WTC11 (cell line): ENCODE data around the gene IGLL5. TPM values are rescaled to one million over a fixed set of nuclear protein-coding genes. Genes with fewer than 3 reads are reported as not detected.

Experiments used
- ATAC-seq: fragments of 200-7000 bp; cut with Tn5 transposase; 2 replicates; pipeline ENCODE4 v1.10.0; 2021; ENCODE audit warnings: mild to moderate bottlenecking, moderate library complexity
- CTCF ChIA-PET: fragments of 300-600 bp; sonication (Branson Sonifier 250); formaldehyde crosslinking; loops from one replicate; lab custom pipeline; 2021; ENCODE audit warnings: antibody characterized with exemption; lab: Charles Lee
- POLR2A ChIA-PET: fragments of 350-600 bp; sonication (Branson Sonifier 250); formaldehyde crosslinking; loops from one replicate; lab custom pipeline; 2021; ENCODE audit warnings: antibody characterized with exemption; lab: Charles Lee
- DNase-seq: peaks from one replicate; pipeline ENCODE4 v3.0.0; 2021; ENCODE audit warnings: low spot score
- H3K27ac Mint-ChIP-seq: 2 replicates; pipeline ENCODE4 v1.8.0; 2021; ENCODE audit warnings: mixed read lengths
- H3K27me3 Mint-ChIP-seq: 2 replicates; pipeline ENCODE4 v1.8.0; 2021; ENCODE audit warnings: low read depth, mild to moderate bottlenecking, moderate library complexity, mixed read lengths
- H3K36me3 Mint-ChIP-seq: 2 replicates; pipeline ENCODE4 v1.8.0; 2021; ENCODE audit warnings: mixed read lengths
- H3K4me1 Mint-ChIP-seq: 2 replicates; pipeline ENCODE4 v1.8.0; 2022; ENCODE audit warnings: mixed read lengths
- H3K4me3 Mint-ChIP-seq: 2 replicates; pipeline ENCODE4 v1.8.0; 2021; ENCODE audit warnings: mild to moderate bottlenecking, moderate library complexity, mixed read lengths
- H3K9me3 Mint-ChIP-seq: 2 replicates; pipeline ENCODE4 v1.8.0; 2021; ENCODE audit warnings: mixed read lengths
- CREB1 ChIP-seq: sonication (generic); formaldehyde crosslinking; IDR thresholded peaks from 2 replicates; pipeline ENCODE4 v1.8.0; 2023; ENCODE audit warnings: mild to moderate bottlenecking, missing genetic modification reagents
- GABPB1 ChIP-seq: sonication (generic); formaldehyde crosslinking; IDR thresholded peaks from 2 replicates; pipeline ENCODE4 v1.8.1; 2023; ENCODE audit warnings: mild to moderate bottlenecking, missing genetic modification reagents
- JAZF1 ChIP-seq: fragments of 250-450 bp; sonication (Bioruptor Pico); IDR thresholded peaks from 2 replicates; pipeline ENCODE4 v1.9.0; 2021; ENCODE audit warnings: moderate library complexity, mild to moderate bottlenecking, inconsistent platforms
- KAT7 ChIP-seq: sonication (generic); formaldehyde crosslinking; IDR thresholded peaks from 2 replicates; pipeline ENCODE4 v1.8.1; 2023; ENCODE audit warnings: missing genetic modification reagents, mild to moderate bottlenecking, borderline replicate concordance
- MXD4 ChIP-seq: fragments of 250-450 bp; sonication (Bioruptor Pico); IDR thresholded peaks from 2 replicates; pipeline ENCODE4 v1.8.0; 2021; ENCODE audit warnings: mild to moderate bottlenecking, moderate library complexity, borderline replicate concordance
- NFE2L1 ChIP-seq: sonication (generic); formaldehyde crosslinking; IDR thresholded peaks from 2 replicates; pipeline ENCODE4 v1.8.1; 2023; ENCODE audit warnings: missing genetic modification reagents
- SMAD3 ChIP-seq: sonication (generic); formaldehyde crosslinking; IDR thresholded peaks from 2 replicates; pipeline ENCODE4 v1.8.0; 2022; ENCODE audit warnings: missing genetic modification reagents, mild to moderate bottlenecking, borderline replicate concordance
- SOX15 ChIP-seq: fragments of 250-450 bp; sonication (Bioruptor Pico); IDR thresholded peaks from 2 replicates; pipeline ENCODE4 v1.9.0; 2021; ENCODE audit warnings: mild to moderate bottlenecking
- TEAD4 ChIP-seq: sonication (generic); formaldehyde crosslinking; IDR thresholded peaks from 2 replicates; pipeline ENCODE4 v1.8.0; 2022; ENCODE audit warnings: mild to moderate bottlenecking, missing genetic modification reagents
- TP53 ChIP-seq: sonication (generic); formaldehyde crosslinking; IDR thresholded peaks from 2 replicates; pipeline ENCODE4 v1.8.1; 2023; ENCODE audit warnings: mild to moderate bottlenecking, missing genetic modification reagents
- ZBTB21 ChIP-seq: sonication (generic); formaldehyde crosslinking; IDR thresholded peaks from 2 replicates; pipeline ENCODE4 v1.8.1; 2023; ENCODE audit warnings: mild to moderate bottlenecking, missing genetic modification reagents, borderline replicate concordance
- total RNA-seq: library from RNA; stranded (reverse); gene quantifications from 3 replicates; pipeline ENCODE4 v1.2.3, GENCODE V29; 2021
- TF ChIP-seq, protein P1 (sequence below): sonication (generic); formaldehyde crosslinking; IDR thresholded peaks from 2 replicates; pipeline ENCODE4 v1.8.1; 2022; ENCODE audit warnings: low read depth, missing genetic modification reagents, borderline replicate concordance
- TF ChIP-seq, protein P2 (sequence below): sonication (generic); formaldehyde crosslinking; IDR thresholded peaks from 2 replicates; pipeline ENCODE4 v1.8.0; 2022; ENCODE audit warnings: mild to moderate bottlenecking, missing genetic modification reagents
- TF ChIP-seq, protein P3 (sequence below): sonication (generic); formaldehyde crosslinking; conservative IDR thresholded peaks from 2 replicates; pipeline ENCODE4 v1.8.1; 2022; ENCODE audit warnings: mild to moderate bottlenecking, missing genetic modification reagents
- TF ChIP-seq, protein P4 (sequence below): sonication (generic); formaldehyde crosslinking; IDR thresholded peaks from 2 replicates; pipeline ENCODE4 v1.8.1; 2022; ENCODE audit warnings: missing genetic modification reagents, borderline replicate concordance
- TF ChIP-seq, protein P5 (sequence below): sonication (generic); formaldehyde crosslinking; IDR thresholded peaks from 2 replicates; pipeline ENCODE4 v1.8.1; 2023; ENCODE audit warnings: mild to moderate bottlenecking, moderate library complexity, missing genetic modification reagents

Gene IGLL5
- total RNA-seq, 1 experiment from 2014 or later: not detected

DNA sequence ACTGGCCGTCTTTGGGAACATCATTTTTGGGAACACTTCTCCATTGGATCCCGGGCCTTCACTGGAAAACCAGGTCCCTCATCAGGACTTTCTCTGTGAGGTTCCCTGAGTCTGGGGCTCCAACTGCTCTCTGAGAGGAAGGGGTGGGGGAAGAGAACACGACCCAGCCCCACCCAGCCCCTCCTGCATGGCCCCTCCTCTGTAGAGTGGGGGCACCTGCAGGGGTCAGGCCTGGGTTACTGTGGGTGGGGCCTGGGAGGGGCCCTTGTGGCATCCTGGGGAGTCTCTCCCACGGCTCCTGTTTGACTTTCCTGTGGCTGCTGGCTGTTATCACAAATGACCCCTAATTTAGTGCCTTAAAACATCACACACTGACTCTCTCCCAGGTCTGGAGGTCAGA is 36.3 kb downstream of the IGLL5 start (continued):
- TF ChIP-seq MXD4 (CRISPR knock-in tag) (no peak), TP53 (CRISPR knock-in tag) (no peak), SMAD3 (CRISPR knock-in tag) (no peak), TEAD4 (CRISPR knock-in tag) (no peak), KAT7 (CRISPR knock-in tag) (no peak)
- TF ChIP-seq, protein P1, sequence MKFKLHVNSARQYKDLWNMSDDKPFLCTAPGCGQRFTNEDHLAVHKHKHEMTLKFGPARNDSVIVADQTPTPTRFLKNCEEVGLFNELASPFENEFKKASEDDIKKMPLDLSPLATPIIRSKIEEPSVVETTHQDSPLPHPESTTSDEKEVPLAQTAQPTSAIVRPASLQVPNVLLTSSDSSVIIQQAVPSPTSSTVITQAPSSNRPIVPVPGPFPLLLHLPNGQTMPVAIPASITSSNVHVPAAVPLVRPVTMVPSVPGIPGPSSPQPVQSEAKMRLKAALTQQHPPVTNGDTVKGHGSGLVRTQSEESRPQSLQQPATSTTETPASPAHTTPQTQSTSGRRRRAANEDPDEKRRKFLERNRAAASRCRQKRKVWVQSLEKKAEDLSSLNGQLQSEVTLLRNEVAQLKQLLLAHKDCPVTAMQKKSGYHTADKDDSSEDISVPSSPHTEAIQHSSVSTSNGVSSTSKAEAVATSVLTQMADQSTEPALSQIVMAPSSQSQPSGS (CRISPR knock-in tag): no peak

DNA sequence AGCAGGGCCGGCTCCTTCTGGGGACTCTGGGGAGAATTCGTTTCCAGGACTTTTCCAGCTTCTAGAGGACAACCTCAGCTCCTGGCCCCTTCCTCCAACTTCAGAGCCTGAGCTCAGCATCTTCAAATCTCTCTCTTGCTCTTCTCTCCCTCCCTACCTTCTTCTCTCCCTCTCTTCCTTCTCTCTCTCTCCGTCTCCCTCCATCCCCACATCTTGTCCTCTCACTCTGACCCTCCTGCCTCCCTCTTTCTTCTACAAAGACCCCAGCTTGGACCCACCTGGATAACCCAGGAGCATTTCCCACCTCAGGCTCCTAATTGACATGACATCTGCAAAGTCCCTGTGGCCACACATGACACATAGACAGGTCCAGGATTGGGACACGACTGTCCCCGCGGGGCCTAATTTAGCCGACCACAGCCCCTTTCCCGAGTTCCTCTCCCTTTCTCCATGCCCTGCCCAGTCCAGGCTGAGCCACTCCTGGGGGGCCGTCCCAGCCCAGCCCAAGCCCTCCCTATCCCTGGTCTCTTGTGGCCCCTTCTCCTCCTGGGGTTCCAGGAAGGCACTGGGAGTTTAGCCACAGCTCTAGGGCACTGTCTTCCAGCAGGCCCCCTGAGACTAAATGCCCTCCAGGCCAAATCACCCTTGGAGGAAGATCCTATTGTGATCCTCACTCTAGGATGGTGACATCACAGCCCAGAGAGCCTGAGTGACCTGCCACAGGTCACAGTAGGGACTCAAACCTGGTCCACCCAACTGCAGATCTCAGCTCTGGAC is 36.9 kb downstream of the IGLL5 start:
- TF ChIP-seq NFE2L1 (CRISPR knock-in tag) (no peak), JAZF1 (CRISPR knock-in tag) (no peak), GABPB1 (CRISPR knock-in tag) (no peak), SOX15 (CRISPR knock-in tag) (no peak), ZBTB21 (CRISPR knock-in tag) (no peak), CREB1 (CRISPR knock-in tag) (no peak)
- TF ChIP-seq, protein P2, sequence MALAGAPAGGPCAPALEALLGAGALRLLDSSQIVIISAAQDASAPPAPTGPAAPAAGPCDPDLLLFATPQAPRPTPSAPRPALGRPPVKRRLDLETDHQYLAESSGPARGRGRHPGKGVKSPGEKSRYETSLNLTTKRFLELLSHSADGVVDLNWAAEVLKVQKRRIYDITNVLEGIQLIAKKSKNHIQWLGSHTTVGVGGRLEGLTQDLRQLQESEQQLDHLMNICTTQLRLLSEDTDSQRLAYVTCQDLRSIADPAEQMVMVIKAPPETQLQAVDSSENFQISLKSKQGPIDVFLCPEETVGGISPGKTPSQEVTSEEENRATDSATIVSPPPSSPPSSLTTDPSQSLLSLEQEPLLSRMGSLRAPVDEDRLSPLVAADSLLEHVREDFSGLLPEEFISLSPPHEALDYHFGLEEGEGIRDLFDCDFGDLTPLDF (CRISPR knock-in tag): no peak
- TF ChIP-seq, protein P3, sequence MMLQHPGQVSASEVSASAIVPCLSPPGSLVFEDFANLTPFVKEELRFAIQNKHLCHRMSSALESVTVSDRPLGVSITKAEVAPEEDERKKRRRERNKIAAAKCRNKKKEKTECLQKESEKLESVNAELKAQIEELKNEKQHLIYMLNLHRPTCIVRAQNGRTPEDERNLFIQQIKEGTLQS (CRISPR knock-in tag): no peak
- TF ChIP-seq, protein P4, sequence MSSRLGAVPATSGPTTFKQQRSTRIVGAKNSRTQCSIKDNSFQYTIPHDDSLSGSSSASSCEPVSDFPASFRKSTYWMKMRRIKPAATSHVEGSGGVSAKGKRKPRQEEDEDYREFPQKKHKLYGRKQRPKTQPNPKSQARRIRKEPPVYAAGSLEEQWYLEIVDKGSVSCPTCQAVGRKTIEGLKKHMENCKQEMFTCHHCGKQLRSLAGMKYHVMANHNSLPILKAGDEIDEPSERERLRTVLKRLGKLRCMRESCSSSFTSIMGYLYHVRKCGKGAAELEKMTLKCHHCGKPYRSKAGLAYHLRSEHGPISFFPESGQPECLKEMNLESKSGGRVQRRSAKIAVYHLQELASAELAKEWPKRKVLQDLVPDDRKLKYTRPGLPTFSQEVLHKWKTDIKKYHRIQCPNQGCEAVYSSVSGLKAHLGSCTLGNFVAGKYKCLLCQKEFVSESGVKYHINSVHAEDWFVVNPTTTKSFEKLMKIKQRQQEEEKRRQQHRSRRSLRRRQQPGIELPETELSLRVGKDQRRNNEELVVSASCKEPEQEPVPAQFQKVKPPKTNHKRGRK (CRISPR knock-in tag): no peak
- TF ChIP-seq, protein P5, sequence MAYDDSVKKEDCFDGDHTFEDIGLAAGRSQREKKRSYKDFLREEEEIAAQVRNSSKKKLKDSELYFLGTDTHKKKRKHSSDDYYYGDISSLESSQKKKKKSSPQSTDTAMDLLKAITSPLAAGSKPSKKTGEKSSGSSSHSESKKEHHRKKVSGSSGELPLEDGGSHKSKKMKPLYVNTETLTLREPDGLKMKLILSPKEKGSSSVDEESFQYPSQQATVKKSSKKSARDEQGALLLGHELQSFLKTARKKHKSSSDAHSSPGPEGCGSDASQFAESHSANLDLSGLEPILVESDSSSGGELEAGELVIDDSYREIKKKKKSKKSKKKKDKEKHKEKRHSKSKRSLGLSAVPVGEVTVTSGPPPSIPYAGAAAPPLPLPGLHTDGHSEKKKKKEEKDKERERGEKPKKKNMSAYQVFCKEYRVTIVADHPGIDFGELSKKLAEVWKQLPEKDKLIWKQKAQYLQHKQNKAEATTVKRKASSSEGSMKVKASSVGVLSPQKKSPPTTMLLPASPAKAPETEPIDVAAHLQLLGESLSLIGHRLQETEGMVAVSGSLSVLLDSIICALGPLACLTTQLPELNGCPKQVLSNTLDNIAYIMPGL (CRISPR knock-in tag): no peak
- Mint-ChIP-seq H3K27ac (no peak overlapping the region), H3K4me1 (peaks cover 23% of the 10 kb centered on the region), H3K36me3 (no peaks in the 10 kb centered on the region), H3K9me3 (no peaks in the 10 kb centered on the region), H3K4me3 (no peak overlapping the region), H3K27me3 (peaks cover 79% of the 10 kb centered on the region)
- POLR2A ChIA-PET: no interaction called here
- CTCF ChIA-PET: interaction anchor here (1.0 to 1.4 kb wide), 4 partner anchors 11 to 155 kb away, joined by 3 to 4 read pairs (median 3); no protein-coding TSS in a partner anchor
- no peak for DNase-seq
- no peak for ATAC-seq
